Mucosa of rectum (tissue), 2 donors: ENCODE data around the gene ASCC2.

Experiments used
- H3K27ac ChIP-seq, 2 donors: one replicate each; pipeline ENCODE4 v1.7.0; 2013; ENCODE audit warnings: inconsistent platforms in 2 of 2, low read depth in 2 of 2, low read length in 2 of 2
- H3K27me3 ChIP-seq, 2 donors: one replicate each; pipeline ENCODE4 v1.7.0; 2013; ENCODE audit warnings: low read length in 2 of 2; ENCODE audit not compliant: control insufficient read depth in 2 of 2, insufficient read depth in 2 of 2
- H3K36me3 ChIP-seq, 2 donors: one replicate each; pipeline ENCODE4 v1.7.0; 2013; ENCODE audit warnings: low read length in 2 of 2; ENCODE audit not compliant: control insufficient read depth in 2 of 2, insufficient read depth in 2 of 2
- H3K4me1 ChIP-seq, 2 donors: one replicate each; pipeline ENCODE4 v1.7.0; 2013; ENCODE audit warnings: low read length in 2 of 2, mild to moderate bottlenecking in 1 of 2; ENCODE audit not compliant: control insufficient read depth in 2 of 2, insufficient read depth in 2 of 2
- H3K4me3 ChIP-seq, 2 donors: one replicate each; pipeline ENCODE4 v1.7.0; 2013; ENCODE audit warnings: low read length in 2 of 2
- H3K9ac ChIP-seq, 2 donors: one replicate each; pipeline ENCODE4 v1.7.0; 2013; ENCODE audit warnings: low read length in 2 of 2, low read depth in 1 of 2, mild to moderate bottlenecking in 1 of 2
- H3K9me3 ChIP-seq, 2 donors: one replicate each; pipeline ENCODE4 v1.7.0; 2013; ENCODE audit warnings: low read length in 2 of 2; ENCODE audit not compliant: control insufficient read depth in 2 of 2
- donor health status: healthy.
- donor health status: Normal muscosa, but diverticular disease.

The ASCC2 gene

DNA sequence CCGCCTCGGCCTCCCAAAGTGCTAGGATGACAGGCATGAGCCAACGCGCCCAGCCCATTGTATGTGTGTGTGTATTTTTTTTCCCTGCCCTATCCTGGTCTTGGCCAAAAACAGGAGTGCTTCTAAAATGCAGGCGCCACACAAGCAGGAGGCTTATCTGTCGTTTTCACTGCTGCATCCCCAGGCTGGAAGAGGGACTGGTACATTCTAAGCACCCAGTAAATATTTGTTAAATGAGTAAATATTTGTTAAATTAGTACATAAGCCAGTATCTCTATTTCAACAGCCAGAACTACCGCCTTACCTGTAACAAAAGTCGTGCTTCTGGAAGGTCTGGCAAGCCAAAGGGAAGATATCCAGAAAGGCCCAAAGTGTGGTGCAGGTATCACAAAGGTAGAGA, 24.9 kb downstream of the ASCC2 start:
- Histone ChIP-seq H3K4me1 (peaks cover 4 to 15% of the 10 kb centered on the region in 2 donors), H3K27me3 (no peaks in the 10 kb centered on the region), H3K27ac (no peak overlapping the region), H3K4me3 (no peak overlapping the region), H3K9me3 (no peaks in the 10 kb centered on the region), H3K9ac (no peak overlapping the region), H3K36me3 (peaks cover 47 to 63% of the 10 kb centered on the region in 2 donors)

- peaks cover 4 to 15% of the 10 kb centered on the region in 2 donors for H3K4me1 ChIP-seq
- no peaks in the 10 kb centered on the region for H3K27me3 ChIP-seq
- peaks cover 57 to 71% of the 10 kb centered on the region in 2 donors for H3K36me3 ChIP-seq
- no peak overlapping the region for H3K4me3 ChIP-seq
- no peak overlapping the region for H3K9ac ChIP-seq
- peak overlapping the region; percentile 35 to 64 for H3K27ac ChIP-seq
- no peaks in the 10 kb centered on the region for H3K9me3 ChIP-seq
These were observed 26.7 kb downstream of the ASCC2 start for GRCh38 chr22:29811377-29811776.

- H3K9me3 ChIP-seq = no peaks in the 10 kb centered on the region
- no peak overlapping the region for H3K4me3 ChIP-seq
- no peaks in the 10 kb centered on the region for H3K27me3 ChIP-seq
- H3K27ac ChIP-seq = no peak overlapping the region
- peaks cover 63 to 75% of the 10 kb centered on the region in 2 donors for H3K36me3 ChIP-seq
- H3K4me1 ChIP-seq = peaks cover 4 to 15% of the 10 kb centered on the region in 2 donors
- H3K9ac ChIP-seq = no peak overlapping the region
These were observed 27.9 kb downstream of the ASCC2 start for GRCh38 chr22:29810216-29810615.

- no peaks in the 10 kb centered on the region for H3K9me3 ChIP-seq
- H3K27me3 ChIP-seq = no peaks in the 10 kb centered on the region
- peaks cover 68 to 74% of the 10 kb centered on the region in 2 donors for H3K36me3 ChIP-seq
- H3K4me1 ChIP-seq = peaks cover 3 to 4% of the 10 kb centered on the region in 2 donors
- no peak overlapping the region for H3K4me3 ChIP-seq
- H3K27ac ChIP-seq = no peak overlapping the region
- H3K9ac ChIP-seq = no peak overlapping the region
These were observed 31.9 kb downstream of the ASCC2 start for GRCh38 chr22:29806196-29806595.

GRCh38 chr22:29804985-29805384, 33.1 kb downstream of the ASCC2 start:
- Histone ChIP-seq H3K9ac (no peak overlapping the region), H3K36me3 (peaks cover 73 to 78% of the 10 kb centered on the region in 2 donors), H3K27me3 (no peaks in the 10 kb centered on the region), H3K4me3 (no peak overlapping the region), H3K4me1 (no peaks in the 10 kb centered on the region), H3K9me3 (no peaks in the 10 kb centered on the region), H3K27ac (no peak overlapping the region)

GRCh38 chr22:29803190-29803589, 34.9 kb downstream of the ASCC2 start:
- H3K27me3 ChIP-seq = no peaks in the 10 kb centered on the region
- H3K9me3 ChIP-seq = no peaks in the 10 kb centered on the region
- H3K4me3 ChIP-seq = no peak overlapping the region
- no peak overlapping the region for H3K27ac ChIP-seq
- peaks cover 83 to 85% of the 10 kb centered on the region in 2 donors for H3K36me3 ChIP-seq
- H3K9ac ChIP-seq = no peak overlapping the region
- H3K4me1 ChIP-seq = peaks cover 6 to 8% of the 10 kb centered on the region in 2 donors

GRCh38 chr22:29801796-29802195, 36.3 kb downstream of the ASCC2 start:
- no peaks in the 10 kb centered on the region for H3K27me3 ChIP-seq
- no peaks in the 10 kb centered on the region for H3K9me3 ChIP-seq
- H3K9ac ChIP-seq = no peak overlapping the region
- H3K36me3 ChIP-seq = peaks cover 73 to 85% of the 10 kb centered on the region in 2 donors
- no peak overlapping the region for H3K27ac ChIP-seq
- no peak overlapping the region for H3K4me3 ChIP-seq
- peaks cover 6 to 8% of the 10 kb centered on the region in 2 donors for H3K4me1 ChIP-seq

GRCh38 chr22:29801153-29801552, 36.9 kb downstream of the ASCC2 start:
- Histone ChIP-seq H3K4me1 (peaks cover 6 to 8% of the 10 kb centered on the region in 2 donors), H3K9ac (no peak overlapping the region), H3K4me3 (no peak overlapping the region), H3K27ac (no peak overlapping the region), H3K9me3 (no peaks in the 10 kb centered on the region), H3K36me3 (peaks cover 70 to 85% of the 10 kb centered on the region in 2 donors), H3K27me3 (no peaks in the 10 kb centered on the region)

- Histone ChIP-seq H3K4me3 (peak overlapping the region in 1 of 2 donors; percentile 23), H3K4me1 (peaks cover 6 to 8% of the 10 kb centered on the region in 2 donors), H3K27ac (peak overlapping the region; percentile 55 to 56), H3K9ac (no peak overlapping the region), H3K27me3 (no peaks in the 10 kb centered on the region), H3K9me3 (no peaks in the 10 kb centered on the region), H3K36me3 (peaks cover 55 to 72% of the 10 kb centered on the region in 2 donors)
These were observed 38.8 kb downstream of the ASCC2 start for GRCh38 chr22:29799217-29799680.

- H3K4me1 ChIP-seq = peaks cover 6 to 8% of the 10 kb centered on the region in 2 donors
- no peaks in the 10 kb centered on the region for H3K9me3 ChIP-seq
- peak overlapping the region; percentile 55 to 56 for H3K27ac ChIP-seq
- no peak overlapping the region for H3K9ac ChIP-seq
- H3K36me3 ChIP-seq = peaks cover 51 to 67% of the 10 kb centered on the region in 2 donors
- peak overlapping the region in 1 of 2 donors; percentile 23 for H3K4me3 ChIP-seq
- no peaks in the 10 kb centered on the region for H3K27me3 ChIP-seq
These were observed 39.3 kb downstream of the ASCC2 start for GRCh38 chr22:29798801-29799200.
